Activated CD4-positive, alpha-beta T cell treated with anti-CD3 and anti-CD28 coated beads, Interleukin-2, amount 50 U/mL, for 16 hours (primary cell): ENCODE data around the gene ENDOD1.

ENCODE experiments used
- DNase-seq: peaks from one replicate; pipeline ENCODE4 v3.0.0-alpha.2; 2020

Gene ENDOD1

GRCh38 chr11:95076981-95077380, 12.7 kb upstream of the ENDOD1 start:
- DNase-seq, result no peak

DNA sequence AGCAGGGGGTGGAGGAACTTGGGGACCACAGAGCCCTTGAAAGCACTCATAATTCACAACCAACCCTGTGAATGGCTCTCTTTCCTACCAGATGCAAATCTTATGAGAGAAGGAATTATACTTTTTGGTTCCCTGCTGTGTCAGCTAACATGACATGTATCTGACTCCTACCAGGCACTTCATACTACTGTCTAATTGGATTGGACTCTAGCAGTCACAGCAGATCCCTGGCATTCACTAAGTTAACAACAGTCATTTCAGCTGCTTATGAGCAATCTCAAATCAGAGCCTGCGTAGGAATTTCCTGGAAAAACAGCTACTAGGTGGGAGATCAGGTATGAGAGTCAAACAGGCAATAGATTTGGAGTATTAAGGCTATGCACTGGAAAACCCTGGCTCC, 11.1 kb upstream of the ENDOD1 start:
- DNase-seq, result no peak

- DNase-seq, result no peak
These were observed 8.6 kb upstream of the ENDOD1 start for GRCh38 chr11:95081010-95081409.

GRCh38 chr11:95081412-95081811, 8.2 kb upstream of the ENDOD1 start:
- no peak for DNase-seq

DNA sequence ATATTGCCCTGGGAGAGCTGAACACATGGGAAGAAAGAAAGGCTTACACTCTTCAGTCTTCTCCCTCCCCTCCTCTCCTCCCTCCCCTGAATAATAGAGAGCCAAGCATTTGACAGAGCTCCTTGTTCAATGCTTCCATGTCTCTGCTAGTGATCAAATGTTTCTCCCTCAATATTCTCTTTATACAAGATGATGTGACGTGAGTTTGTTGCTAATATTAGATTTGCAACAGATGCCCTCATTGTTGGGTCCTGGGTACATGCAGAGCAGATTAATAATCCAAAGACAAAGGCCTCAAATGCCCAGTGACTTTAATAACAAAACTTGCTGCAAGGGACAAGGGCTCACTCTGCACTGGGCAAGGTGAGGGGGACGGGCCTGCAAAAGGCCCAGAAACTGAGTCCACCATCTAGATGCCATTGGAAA, 7.1 kb upstream of the ENDOD1 start:
- no peak for DNase-seq

DNA sequence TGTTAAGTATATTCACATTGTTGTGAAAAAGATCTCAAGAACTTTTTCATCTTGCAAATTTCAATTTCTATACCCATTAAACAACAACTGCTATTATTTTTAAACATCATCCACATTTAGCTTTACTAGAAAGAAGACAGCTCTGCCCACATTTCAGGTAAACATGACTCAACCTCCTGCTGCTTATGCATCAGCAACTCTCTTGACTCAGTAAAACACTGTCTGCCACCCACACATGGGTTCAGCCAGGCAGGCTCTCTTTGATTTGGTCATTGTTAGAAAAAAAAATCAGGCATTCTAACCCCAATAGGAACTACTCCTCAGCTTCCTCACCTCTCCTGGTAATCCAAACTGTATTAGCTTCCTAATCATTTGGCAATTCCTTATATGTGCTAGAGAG, 5.1 kb upstream of the ENDOD1 start:
- peak; percentile 78 for DNase-seq

GRCh38 chr11:95085117-95085816, 4.4 kb upstream of the ENDOD1 start:
- DNase-seq, result no peak

DNA sequence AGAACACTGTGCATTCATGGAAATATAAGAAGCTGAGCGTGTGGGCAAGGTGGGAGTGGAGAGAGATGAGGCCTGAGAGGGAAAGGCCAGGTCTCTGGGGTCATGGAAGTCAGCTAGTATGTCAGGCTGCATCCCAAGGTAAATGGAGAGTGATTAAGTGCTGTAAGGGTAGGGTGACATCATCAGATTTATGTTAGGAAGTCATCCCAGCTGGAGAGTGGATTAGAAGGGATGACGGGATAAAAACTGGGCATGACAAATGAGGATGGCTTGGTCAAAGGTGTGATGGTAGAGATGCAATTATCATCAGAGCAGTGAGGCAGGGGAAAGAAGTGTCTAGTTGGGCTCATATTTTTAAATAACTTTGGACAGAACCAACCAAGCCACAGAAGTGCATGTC, 3.5 kb upstream of the ENDOD1 start:
- no peak for DNase-seq

- DNase-seq, result no peak
These were observed 2.6 kb upstream of the ENDOD1 start for GRCh38 chr11:95086836-95087570.

DNA sequence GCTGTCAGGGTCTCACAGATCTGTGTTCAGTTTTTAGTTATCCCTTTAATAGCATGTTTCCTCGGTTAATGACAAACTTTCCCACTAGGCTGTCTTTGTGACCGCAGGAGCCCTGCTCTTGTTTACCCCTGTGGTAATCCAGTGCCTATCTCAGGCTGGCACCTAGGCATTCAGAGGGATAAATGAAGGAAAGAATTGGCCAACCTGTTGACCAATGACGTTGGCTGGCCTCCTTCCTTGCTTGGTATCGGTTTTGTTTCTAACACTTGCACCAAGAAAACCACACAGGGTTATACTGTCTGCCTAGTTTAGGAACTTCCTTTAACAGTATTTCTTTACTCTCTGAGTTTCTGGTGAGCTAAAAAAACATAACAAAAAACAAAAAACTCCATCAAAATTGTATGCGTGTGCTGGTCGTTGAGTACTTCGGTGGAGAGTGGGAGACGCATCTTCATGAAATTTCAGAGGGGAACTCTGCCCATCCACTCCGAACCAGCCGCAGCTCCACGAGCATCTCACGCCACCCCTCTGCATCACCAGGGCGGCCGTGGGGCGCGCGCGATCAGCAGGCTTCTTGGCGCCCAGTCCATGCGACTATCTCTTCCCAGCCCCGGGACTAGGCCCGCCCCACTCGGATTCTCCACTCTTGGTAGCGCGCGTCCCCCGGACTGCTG, 563 bp upstream of the ENDOD1 start:
- DNase-seq, result peak; percentile 54

- DNase-seq, result no peak
These were observed 2.1 kb downstream of the ENDOD1 start for GRCh38 chr11:95091663-95092180.

- peak; percentile 42 for DNase-seq
These were observed 3.1 kb downstream of the ENDOD1 start for GRCh38 chr11:95092549-95093324.

DNA sequence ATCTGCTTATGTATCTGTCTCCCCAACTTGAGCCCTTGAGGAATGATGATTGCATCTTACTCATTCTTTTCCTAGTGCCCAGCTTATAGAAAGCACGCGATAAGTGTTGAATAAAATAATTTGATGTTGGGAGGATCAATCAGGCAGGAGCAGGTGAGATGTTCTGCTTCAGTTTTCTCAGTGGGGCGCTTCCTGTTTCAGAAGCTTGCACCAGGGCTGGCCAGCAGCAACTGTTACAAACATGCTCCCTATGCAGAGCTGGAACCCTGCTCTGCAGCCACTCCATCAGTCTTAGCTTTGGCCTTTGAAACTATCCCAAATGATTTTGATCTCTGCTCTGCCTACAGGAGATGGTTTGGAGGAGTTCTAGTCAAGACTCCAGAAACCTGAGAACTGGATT, 3.9 kb downstream of the ENDOD1 start:
- DNase-seq, result no peak

- peak; percentile 74 for DNase-seq
These were observed 6.4 kb downstream of the ENDOD1 start for GRCh38 chr11:95095858-95096587.

GRCh38 chr11:95097209-95097608, 7.6 kb downstream of the ENDOD1 start:
- DNase-seq, result no peak

DNA sequence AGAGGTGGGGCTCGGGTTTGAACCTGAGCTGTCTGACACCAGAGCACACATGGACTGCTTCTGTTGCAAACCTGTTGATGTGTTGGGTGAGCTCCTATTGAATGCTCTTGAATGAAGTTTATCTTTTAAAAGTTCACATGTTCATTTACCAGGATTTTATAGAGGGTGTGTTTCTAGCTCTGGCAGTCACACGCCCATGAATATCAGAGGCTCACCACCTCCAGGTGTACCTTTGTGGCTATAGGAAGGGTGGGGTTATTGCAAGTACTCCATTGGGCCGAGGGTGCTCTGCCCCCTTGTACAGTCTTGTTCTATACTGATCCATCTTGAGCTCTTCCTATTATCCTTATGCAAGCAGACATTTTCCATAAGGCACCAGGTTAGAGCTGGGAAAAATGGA, 9.2 kb downstream of the ENDOD1 start:
- DNase-seq, result no peak

DNA sequence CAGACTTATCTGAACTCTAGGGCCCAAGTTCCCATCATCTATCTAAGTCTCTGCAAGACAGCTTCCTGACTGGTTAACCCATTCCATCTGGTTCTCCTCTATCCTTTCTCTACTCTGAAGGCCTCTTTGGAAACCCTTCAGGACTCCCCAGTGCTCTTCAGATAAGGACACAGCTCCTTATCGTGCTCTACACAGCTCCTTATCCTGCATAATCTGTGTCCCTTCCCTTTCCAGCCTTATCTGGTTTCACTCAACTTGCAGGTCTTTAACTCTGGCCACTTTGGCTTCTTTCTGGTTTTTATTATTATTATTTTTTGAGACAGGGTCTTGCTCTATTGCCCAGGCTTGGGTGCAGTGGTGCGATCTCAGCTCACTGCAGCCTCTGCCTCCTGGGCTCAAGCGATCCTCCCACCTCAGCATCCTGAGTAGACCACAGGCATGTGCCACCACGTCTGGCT, 10.6 kb downstream of the ENDOD1 start:
- DNase-seq, result no peak

GRCh38 chr11:95100856-95101507, 11.3 kb downstream of the ENDOD1 start:
- DNase-seq, result no peak

DNA sequence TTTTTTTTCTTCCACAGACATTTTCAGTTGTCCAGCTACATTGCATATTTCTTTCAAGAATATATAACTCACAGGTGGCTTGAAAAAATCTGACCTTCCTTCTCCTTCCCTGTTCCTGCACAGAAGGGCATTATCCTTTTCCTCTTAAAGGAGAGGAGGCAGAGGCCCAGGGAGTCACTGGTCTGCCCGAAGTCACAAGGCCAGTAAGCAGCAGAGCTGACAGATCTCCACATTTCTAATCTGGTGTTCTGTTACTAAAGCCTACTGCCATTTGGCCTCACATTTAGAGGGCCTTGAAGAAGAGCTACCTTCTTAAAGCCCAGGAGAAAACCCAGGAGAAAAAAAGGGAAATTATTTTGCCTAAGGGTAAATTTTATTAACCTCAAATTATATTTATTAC, 12.3 kb downstream of the ENDOD1 start:
- DNase-seq, result no peak

DNA sequence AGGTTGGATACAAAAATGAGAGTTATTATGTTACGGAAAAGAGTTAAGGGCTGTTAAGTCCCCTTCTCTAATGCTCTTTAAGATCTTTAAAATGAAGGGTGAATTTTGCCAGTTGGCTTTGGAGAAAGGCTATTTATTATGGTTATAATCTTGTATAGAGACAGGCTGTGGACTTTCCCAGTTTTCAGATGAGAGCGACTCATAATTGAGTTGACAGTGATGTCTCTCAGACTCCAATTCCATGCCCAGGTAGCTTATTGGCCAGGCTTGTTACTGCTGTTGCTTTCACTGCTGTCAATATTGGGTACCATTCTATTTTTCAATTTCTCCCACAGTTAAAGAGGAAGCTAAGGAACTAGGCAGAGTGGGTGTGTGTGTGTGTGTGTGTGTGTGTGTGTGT, 13.1 kb downstream of the ENDOD1 start:
- DNase-seq, result no peak

GRCh38 chr11:95103701-95104100, 14.1 kb downstream of the ENDOD1 start:
- DNase-seq, result no peak
